CD4-positive, alpha-beta T cell treated with Interleukin-17A for 4 hours (primary cell): Measurements from ENCODE around the gene ZMIZ2.
A peak's percentile ranks its signal among the peaks of the same experiment; 100 is the strongest.
"Not testable (repeated sequence)": the region's sequence is repeated elsewhere in the genome, so short reads cannot be mapped to it uniquely, and the experiment has no call there.

Source experiments
- DNase-seq: peaks from one replicate; pipeline ENCODE4 v3.0.0-alpha.2; 2020; ENCODE audit warnings: mixed read lengths

The ZMIZ2 gene

GRCh38 chr7:44729949-44730590 is 18.6 kb upstream of the ZMIZ2 start:
- DNase-seq, result no peak

- DNase-seq, result not testable (repeated sequence)
Measured at GRCh38 chr7:44732971-44733370, 15.7 kb upstream of the ZMIZ2 start.

GRCh38 chr7:44733708-44734481 is 14.8 kb upstream of the ZMIZ2 start:
- DNase-seq, result no peak

- DNase-seq, result peak; percentile 55
Measured at GRCh38 chr7:44735403-44736165, 13.1 kb upstream of the ZMIZ2 start.

GRCh38 chr7:44736896-44737295 is 11.8 kb upstream of the ZMIZ2 start:
- DNase-seq, result no peak

GRCh38 chr7:44738051-44738723 is 10.5 kb upstream of the ZMIZ2 start:
- no peak for DNase-seq

GRCh38 chr7:44738876-44739665 is 9.6 kb upstream of the ZMIZ2 start:
- DNase-seq, result no peak

GRCh38 chr7:44740055-44740454 is 8.6 kb upstream of the ZMIZ2 start:
- DNase-seq, result no peak

- DNase-seq, result no peak
Measured at GRCh38 chr7:44743750-44744149, 4.9 kb upstream of the ZMIZ2 start.

GRCh38 chr7:44748948-44749731 is 493 bp downstream of the ZMIZ2 start:
- no peak for DNase-seq

GRCh38 chr7:44749992-44750391 is 1.3 kb downstream of the ZMIZ2 start:
- DNase-seq, result no peak

- no peak for DNase-seq
Measured at GRCh38 chr7:44750424-44750823, 1.8 kb downstream of the ZMIZ2 start.

GRCh38 chr7:44750921-44751571 is 2.4 kb downstream of the ZMIZ2 start:
- DNase-seq, result peak; percentile 42

GRCh38 chr7:44752822-44753221 is 4.2 kb downstream of the ZMIZ2 start:
- no peak for DNase-seq

GRCh38 chr7:44754802-44755697 is 6.4 kb downstream of the ZMIZ2 start:
- DNase-seq, result no peak

GRCh38 chr7:44755698-44756627 is 7.3 kb downstream of the ZMIZ2 start:
- no peak for DNase-seq

- DNase-seq, result no peak
Measured at GRCh38 chr7:44756904-44757303, 8.3 kb downstream of the ZMIZ2 start.

- no peak for DNase-seq
Measured at GRCh38 chr7:44757311-44757710, 8.7 kb downstream of the ZMIZ2 start.

- DNase-seq, result no peak
Measured at GRCh38 chr7:44757739-44758138, 9.1 kb downstream of the ZMIZ2 start.
